HFF-Myc (cell line): ENCODE measurements around the gene MBNL2.
A peak's percentile ranks its signal among the peaks of the same experiment; 100 is the strongest.

Experiments
- DNase-seq: peaks from one replicate; pipeline ENCODE4 v3.0.0-alpha.2; 2011; ENCODE audit warnings: low read depth; ENCODE audit errors: extremely low read depth
- H3K4me3 ChIP-seq: replicated peaks from 2 replicates; pipeline ENCODE4 v1.5.1; 2011; ENCODE audit warnings: low read depth, mild to moderate bottlenecking, control low read depth, low read length
- CTCF ChIP-seq: IDR thresholded peaks from 2 replicates; pipeline ENCODE4 v1.5.1; 2012; ENCODE audit warnings: mild to moderate bottlenecking, low read depth, low read length, control low read depth; ENCODE audit errors: missing control alignments

The MBNL2 gene

GRCh38 chr13:97220151-97220900, 1.8 kb upstream of the MBNL2 start:
- TF ChIP-seq CTCF = no peak
- no peak for DNase-seq
- no peak overlapping the region for H3K4me3 ChIP-seq

GRCh38 chr13:97221046-97221445, 1.1 kb upstream of the MBNL2 start:
- no peak for TF ChIP-seq CTCF
- no peak overlapping the region for H3K4me3 ChIP-seq

DNA sequence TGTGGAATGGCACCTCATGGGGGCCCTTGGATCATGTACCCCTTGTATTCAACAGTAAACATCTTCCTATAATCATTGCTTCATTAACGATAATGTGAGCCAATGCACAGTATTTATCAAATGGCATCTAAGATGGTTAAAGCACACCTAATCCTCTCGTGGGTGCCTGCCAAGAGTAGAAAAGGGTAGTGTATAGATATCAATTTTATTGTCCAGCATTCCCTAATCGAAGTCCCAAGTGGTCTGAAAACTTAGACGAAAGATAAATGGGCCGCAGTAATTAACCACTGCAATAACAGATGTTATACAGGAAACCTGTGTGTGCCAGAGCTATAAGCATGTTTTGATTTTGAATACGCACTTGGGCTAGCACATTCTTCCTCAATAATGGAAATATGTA, 667 bp upstream of the MBNL2 start:
- TF ChIP-seq CTCF = no peak
- peak overlapping the region; percentile 65 for H3K4me3 ChIP-seq
- no peak for DNase-seq

More at GRCh38 chr13:97221046-97221445, 1.1 kb upstream of the MBNL2 start:
- no peak for DNase-seq

- peak overlapping the region; percentile 65 for H3K4me3 ChIP-seq
- TF ChIP-seq CTCF = no peak
- DNase-seq = no peak
These were observed 1.0 kb downstream of the MBNL2 start for GRCh38 chr13:97223037-97223710.

DNA sequence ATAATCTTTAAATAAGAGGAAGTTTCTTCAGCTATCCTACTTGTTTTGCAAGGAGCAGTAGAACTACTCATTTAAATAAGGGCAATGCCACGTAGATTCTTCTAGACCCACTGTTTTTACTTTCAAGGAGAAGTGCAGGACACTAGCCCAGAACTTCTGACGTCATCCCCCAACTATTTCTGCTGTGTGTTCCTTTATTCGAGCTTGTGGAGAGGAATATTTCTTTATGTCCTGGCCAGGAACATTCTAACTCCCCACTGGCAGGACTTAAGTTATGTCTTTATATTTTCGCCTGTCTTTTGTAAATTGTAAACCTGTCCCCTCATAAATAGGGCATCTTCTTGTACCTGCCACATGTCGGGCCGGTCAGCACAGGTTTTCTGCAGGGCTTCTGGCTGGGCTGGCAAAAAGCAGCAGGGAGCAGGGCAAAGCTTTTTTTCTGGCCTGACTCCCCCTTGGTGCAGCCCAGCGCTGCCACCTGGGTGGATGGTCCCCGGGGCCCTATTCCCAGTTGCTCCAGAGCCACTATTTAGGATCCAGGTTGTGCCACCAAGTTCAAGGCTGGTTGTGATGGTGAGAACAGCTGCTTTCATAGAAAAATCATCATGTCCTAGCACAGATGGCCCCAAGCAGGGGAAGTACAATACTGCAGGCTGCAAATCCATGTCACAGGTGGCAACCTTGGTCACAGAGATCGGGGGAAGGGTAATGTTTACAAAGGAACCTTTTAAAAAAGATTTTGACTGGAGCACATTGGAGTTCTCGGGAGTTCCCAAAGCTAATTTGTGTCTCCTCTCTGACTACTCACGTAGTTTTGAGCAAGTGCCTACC, 1.8 kb downstream of the MBNL2 start:
- peak overlapping the region; percentile 65 for H3K4me3 ChIP-seq
- TF ChIP-seq CTCF = no peak
- DNase-seq = peak; percentile 74

DNA sequence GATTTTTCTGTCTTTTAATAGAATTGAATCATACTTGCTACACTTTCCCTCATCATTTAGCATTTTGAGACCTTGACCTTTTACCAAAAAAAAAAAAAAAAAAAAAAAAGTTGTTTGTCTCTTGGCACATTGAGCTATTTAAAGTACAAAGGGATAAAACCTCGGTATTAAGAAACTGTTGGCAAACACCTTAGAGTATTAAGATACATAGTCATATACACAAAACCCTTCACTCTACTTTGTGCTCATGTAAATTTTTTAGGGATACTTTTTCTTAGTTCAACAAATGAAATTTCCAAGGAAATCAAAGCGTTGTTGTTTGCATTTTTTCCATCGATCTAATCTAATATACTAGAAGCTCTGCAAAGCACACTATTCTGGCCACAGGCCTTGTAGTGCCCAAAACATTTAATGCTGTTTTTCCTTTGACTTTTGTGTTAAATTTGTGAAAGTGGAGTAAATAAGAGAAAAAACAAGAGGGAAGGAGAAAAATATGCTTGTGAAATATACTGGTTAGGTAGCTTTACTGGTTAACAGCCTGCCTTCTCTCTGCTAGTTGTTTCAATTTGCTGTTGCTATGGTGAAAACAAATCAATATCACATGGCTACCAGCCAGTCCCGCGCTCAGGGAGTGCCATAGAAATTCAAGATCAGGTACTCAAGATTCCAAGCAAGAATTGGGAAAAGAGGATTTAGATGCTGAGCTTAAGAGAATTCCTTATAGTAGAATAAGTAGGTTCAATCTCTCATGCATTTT, 2.6 kb downstream of the MBNL2 start:
- DNase-seq = no peak

More for the DNA sequence above, 2.6 kb downstream of the MBNL2 start:
- peak overlapping the region; percentile 65 for H3K4me3 ChIP-seq
- TF ChIP-seq CTCF = no peak
